Amygdala (tissue), 56 donors: ENCODE results near the gene CYP11A1.
A peak's percentile ranks its signal among the peaks of the same experiment; 100 is the strongest.
"Not testable (repeated sequence)": the region's sequence is repeated elsewhere in the genome, so short reads cannot be mapped to it uniquely, and the experiment has no call there.

ENCODE experiments used
- DNase-seq, 56 donors: peaks; one replicate each; lab custom pipeline; 2025; lab: John Stamatoyannopoulos, UW

Gene CYP11A1

GRCh38 chr15:74376825-74377581 is 9.6 kb upstream of the CYP11A1 start:
- no peak for DNase-seq

DNA sequence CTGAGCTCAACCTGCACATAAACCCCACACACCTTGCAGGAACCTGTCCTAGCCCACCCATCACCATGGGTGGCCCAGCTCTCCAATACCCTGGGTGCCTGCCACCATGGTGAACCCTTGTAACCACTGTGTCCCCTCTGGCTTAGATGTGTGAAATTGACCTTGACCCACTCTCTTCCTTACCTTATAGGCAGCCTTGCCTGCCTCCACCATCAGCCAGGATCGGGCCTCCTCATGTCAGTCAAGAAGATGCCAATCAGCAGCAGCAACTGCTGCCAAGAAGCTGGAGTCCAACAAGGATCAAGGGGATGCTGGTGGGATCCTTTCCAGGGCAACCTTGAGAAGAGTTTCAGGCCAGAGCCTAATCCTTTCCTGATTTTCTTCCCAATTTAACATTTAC is 8.8 kb upstream of the CYP11A1 start:
- DNase-seq: no peak

DNA sequence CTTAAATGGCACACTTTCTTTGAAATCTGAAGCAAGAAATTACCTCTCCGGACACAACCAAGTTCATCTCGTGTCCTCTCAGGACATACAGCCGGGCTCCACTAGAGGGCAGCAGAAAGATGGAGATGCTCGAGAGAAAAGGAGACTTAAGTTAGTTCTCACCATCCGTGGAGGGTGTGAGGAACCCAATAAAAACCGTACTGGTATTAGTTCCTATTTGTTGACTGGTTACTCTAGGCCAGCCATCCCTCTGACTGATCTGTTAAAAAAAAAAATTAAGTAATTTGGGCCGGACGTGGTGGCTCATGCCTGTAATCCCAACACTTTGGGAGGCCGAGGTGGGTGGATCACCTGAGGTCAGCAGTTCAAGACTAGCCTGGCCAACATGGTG is 7.9 kb upstream of the CYP11A1 start:
- peak in 44 of 56 donors; percentile 12 to 86 (median 46) for DNase-seq

GRCh38 chr15:74374648-74375302 is 7.3 kb upstream of the CYP11A1 start:
- no peak for DNase-seq

DNA sequence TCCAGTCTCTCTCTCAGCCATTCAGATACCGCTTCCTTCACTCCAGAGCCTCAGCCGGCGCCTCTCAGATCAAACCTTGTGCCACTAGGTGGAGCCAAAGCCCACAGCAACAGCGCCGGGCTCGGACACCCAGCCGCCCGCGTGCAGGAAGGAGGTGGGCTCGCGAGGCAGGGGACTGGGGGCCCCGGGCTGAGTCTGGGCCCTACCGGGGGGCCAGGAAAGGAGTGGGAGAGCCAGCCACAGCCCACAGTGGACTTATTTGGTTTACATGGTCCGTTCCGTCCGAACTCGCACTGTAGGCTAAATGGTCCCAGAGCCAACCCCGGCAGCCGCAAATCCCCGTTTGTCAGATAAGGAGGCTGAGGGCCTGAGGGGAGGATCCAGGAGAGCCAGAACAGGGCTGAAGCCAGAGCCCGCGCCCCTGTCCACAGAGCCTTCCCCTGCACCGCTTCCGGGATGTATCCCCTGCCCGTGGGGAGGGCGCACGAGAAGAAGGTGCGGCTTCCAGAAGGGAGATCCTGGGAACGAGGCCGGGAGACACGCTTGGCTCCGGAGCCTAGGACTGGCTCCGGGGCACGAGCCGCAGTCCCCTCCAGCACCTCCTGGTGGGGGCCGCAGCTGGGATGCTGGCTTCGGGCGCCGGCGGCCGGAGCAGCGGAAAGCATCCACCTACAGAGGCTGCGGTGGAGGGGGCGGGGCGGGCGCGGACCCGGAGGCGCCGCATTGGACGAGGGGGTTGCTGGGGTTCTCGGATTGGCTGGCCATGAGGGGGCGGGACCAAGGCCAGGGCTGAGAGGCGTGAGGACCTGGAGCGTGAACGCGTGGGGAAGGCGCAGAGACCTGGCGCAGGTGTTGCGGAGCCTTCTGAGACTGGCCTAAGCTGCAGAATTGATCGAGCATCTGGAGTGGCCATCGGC is 6.5 kb upstream of the CYP11A1 start:
- DNase-seq: peak in 54 of 56 donors; percentile 35 to 91 (median 72)

GRCh38 chr15:74373056-74373650 is 5.7 kb upstream of the CYP11A1 start:
- no peak for DNase-seq

DNA sequence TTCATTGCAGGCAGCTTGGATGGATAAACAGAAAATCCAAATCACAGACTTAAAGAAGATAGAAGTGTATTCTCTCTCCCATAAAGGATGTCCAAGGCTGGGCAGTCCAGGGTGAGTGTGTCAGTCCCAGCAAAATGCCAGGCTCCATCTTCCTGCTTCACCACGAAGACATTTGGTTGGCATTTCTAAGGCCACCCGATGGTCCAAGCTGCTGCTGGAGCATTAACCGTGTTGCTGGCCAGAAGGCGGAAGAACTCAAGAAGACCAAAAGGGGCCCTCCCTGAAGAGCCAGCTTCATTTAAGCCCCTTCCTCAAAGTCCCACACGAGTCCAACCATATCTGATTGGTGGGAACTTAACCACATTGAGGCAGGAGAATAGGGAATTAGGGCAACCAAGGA is 3.0 kb upstream of the CYP11A1 start:
- DNase-seq: no peak

- no peak for DNase-seq
These were observed 2.3 kb upstream of the CYP11A1 start for GRCh38 chr15:74369756-74370155.

GRCh38 chr15:74369084-74369745 is 1.8 kb upstream of the CYP11A1 start:
- no peak for DNase-seq

GRCh38 chr15:74368121-74368520 is 675 bp upstream of the CYP11A1 start:
- DNase-seq: no peak

- DNase-seq: no peak
These were observed 1.6 kb downstream of the CYP11A1 start for GRCh38 chr15:74365598-74366445.

DNA sequence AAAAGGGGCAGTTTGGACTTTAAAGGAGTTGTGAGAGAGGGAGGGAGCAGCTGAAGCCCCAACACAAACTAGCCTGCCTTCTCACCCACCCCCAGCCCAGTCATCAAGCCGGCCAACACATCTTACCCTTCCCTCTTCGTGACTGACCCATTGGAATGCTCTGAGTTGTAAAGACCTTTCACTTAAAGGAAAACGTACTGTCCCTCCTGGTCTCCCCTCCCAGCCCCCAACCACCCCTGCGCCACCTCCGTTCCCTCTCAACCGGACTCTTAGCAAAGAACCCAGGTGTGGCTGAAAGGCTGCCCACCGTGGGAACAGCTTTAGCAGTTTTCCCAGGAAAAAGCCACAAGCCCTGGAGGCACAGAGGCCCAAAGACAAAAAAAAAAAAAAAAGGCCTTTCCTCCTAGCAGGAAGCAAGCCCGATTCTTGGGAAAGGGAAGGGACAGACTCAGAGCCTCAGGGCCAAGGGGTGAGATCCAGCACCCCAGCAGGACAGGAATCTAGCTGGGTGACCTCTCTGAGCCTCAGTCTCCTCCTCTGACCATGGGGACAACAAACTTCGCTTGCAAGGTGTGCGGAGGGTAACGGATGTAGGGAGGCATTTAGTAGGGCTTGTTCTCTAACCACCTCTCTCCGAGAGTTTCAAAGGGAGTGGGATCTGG is 2.4 kb downstream of the CYP11A1 start:
- DNase-seq: no peak

DNA sequence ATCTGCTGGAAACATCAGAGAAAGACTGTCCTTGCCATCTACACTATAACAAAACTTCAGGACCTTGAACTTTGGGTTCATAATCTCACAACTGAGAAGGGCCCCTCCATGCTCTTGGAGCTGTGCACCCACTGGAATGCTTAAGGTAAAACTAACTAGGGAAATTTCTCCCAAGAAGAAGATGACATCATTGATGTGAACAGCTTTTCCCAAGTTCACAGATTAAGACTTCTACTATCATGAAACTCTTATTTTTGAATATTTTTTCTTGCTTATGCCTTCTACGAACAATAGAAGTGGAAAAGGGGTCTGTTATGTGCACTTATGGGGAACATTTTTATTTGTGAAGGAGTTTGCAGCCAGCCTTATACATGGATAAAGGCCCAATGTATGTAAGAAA is 5.0 kb downstream of the CYP11A1 start:
- DNase-seq: no peak

GRCh38 chr15:74360855-74361254 is 6.6 kb downstream of the CYP11A1 start:
- not testable (repeated sequence) for DNase-seq

DNA sequence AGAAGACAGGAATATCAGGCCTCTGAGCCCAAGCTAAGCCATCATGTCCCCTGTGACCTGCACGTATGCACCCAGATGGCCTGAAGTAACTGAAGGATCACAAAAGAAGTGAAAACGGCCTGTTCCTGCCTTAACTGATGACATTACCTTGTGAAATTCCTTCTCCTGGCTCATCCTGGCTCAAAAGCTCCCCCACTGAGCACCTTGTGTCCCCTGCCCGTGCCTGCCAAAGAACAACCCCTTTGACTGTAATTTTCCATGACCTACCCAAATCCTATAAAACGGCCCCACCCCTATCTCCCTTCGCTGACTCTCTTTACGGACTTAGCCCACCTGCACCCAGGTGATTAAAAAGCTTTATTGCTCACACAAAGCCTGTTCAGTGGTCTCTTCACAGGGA is 8.1 kb downstream of the CYP11A1 start:
- not testable (repeated sequence) for DNase-seq

GRCh38 chr15:74357514-74357913 is 9.9 kb downstream of the CYP11A1 start:
- not testable (repeated sequence) for DNase-seq

- DNase-seq: not testable (repeated sequence)
These were observed 11.4 kb downstream of the CYP11A1 start for GRCh38 chr15:74356050-74356449.

DNA sequence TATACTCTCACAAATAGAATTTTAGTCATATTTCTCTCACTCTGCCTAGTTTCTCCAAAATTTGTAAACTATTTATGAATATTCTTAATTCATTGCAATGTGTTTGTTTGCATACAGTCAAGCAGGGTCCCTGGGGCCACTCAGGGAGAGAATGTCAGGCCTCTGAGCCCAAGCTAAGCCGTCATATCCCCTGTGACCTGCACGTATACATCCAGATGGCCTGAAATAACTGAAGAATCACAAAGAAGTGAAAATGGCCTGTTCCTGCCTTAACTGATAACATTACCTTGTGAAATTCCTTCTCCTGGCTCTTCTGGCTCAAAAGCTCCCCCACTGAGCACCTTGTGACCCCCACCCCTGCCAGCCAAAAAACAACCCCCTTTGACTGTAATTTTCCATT is 13.5 kb downstream of the CYP11A1 start:
- not testable (repeated sequence) for DNase-seq
